Neural progenitor cell (in vitro differentiated cells): Measurements from ENCODE around the gene C19orf73.

Experiments used
- EZH2 ChIP-seq: fragments of 200-600 bp; sonication (generic); IDR thresholded peaks from 2 replicates; pipeline ENCODE4 v1.6.1; 2017; ENCODE audit warnings: antibody characterized with exemption, mild to moderate bottlenecking, moderate library complexity
- EZH2phosphoT487 ChIP-seq: fragments of 200-600 bp; sonication (generic); IDR thresholded peaks from 2 replicates; pipeline ENCODE4 v1.6.1; 2017; ENCODE audit warnings: antibody characterized with exemption
- TF ChIP-seq, protein P1 (sequence below): fragments of 200-600 bp; sonication (generic); IDR thresholded peaks from 2 replicates; pipeline ENCODE4 v1.5.1; 2017; ENCODE audit warnings: antibody characterized with exemption, mild to moderate bottlenecking

DNA sequence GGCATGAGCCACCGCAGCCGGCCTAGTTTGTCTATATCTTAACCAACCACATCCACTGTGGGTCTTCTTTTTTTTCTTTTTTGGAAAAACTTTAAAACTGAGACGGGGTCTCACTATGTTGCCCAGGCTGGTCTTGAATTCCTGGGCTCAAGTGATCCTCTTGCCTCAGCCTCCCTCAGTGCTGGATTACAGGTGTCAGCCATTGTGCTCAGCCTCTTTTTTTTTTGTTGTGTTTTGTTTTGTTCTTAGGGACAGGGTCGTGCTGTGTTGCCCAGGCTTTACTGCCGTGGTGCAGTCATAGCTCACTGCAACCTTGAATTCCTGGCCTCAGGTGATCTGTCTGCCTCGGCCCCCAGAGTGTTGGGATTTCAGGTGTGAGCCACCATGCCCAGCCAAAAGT, 26.3 kb downstream of the C19orf73 start:
- TF ChIP-seq, protein P1, sequence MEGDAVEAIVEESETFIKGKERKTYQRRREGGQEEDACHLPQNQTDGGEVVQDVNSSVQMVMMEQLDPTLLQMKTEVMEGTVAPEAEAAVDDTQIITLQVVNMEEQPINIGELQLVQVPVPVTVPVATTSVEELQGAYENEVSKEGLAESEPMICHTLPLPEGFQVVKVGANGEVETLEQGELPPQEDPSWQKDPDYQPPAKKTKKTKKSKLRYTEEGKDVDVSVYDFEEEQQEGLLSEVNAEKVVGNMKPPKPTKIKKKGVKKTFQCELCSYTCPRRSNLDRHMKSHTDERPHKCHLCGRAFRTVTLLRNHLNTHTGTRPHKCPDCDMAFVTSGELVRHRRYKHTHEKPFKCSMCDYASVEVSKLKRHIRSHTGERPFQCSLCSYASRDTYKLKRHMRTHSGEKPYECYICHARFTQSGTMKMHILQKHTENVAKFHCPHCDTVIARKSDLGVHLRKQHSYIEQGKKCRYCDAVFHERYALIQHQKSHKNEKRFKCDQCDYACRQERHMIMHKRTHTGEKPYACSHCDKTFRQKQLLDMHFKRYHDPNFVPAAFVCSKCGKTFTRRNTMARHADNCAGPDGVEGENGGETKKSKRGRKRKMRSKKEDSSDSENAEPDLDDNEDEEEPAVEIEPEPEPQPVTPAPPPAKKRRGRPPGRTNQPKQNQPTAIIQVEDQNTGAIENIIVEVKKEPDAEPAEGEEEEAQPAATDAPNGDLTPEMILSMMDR = no peak
- TF ChIP-seq EZH2phosphoT487 (no peak), EZH2 (no peak)
